A549 (cell line): Measurements from ENCODE around the gene LIPF. TPM values are rescaled to one million over a fixed set of nuclear protein-coding genes. Genes with fewer than 3 reads are reported as not detected.
"Not testable (repeated sequence)": the region's sequence is repeated elsewhere in the genome, so short reads cannot be mapped to it uniquely, and the experiment has no call there.

Experiments used
- ATAC-seq, 2 experiments: fragments of 200-7000 bp in 1 of 2; fragments of >200 bp in 1 of 2; cut with Nextera tagmentation in 1 of 2; cut with Tn5 transposase in 1 of 2; 3 replicates each; pipeline versions ENCODE4 v1.8.0 to v1.9.1; 2018 to 2020; ENCODE audit warnings: mild to moderate bottlenecking in 1 of 2, moderate library complexity in 1 of 2
- CTCF ChIA-PET: fragments of 300-600 bp; sonication (Branson Sonifier 250); formaldehyde crosslinking; extraction: SDS; loops from one replicate; lab custom pipeline; 2021; ENCODE audit warnings: antibody characterized with exemption, inconsistent platforms; lab: Yijun Ruan, JAX
- POLR2A ChIA-PET: fragments of 350-600 bp; formaldehyde crosslinking; extraction: SDS; loops from one replicate; lab custom pipeline; 2021; ENCODE audit warnings: antibody characterized with exemption, inconsistent platforms; lab: Yijun Ruan, JAX
- DNase-seq, 2 experiments: peaks; one replicate each; pipeline versions ENCODE4 v3.0.0 to v3.0.0-alpha.2; 2011 to 2016; ENCODE audit warnings: low read depth in 1 of 2, low spot score in 1 of 2
- FAIRE-seq: peaks from 2 replicates; lab custom pipeline; 2011; peaks lifted over from hg19 to GRCh38; lab: Jason Lieb, UNC
- H3K27ac ChIP-seq, 2 experiments: fragments of >200 bp; sonication (Bioruptor Twin); formaldehyde crosslinking; 3 replicates each; pipeline ENCODE4 v1.5.1; 2016 to 2017
- H3K4me1 ChIP-seq: fragments of >200 bp; sonication (Bioruptor Twin); formaldehyde crosslinking; 3 replicates; pipeline ENCODE4 v1.6.1; 2016
- H3K4me2 ChIP-seq: fragments of >200 bp; sonication (Bioruptor Twin); formaldehyde crosslinking; 3 replicates; pipeline ENCODE4 v1.6.1; 2016
- H3K4me3 ChIP-seq: fragments of >200 bp; sonication (Bioruptor Twin); formaldehyde crosslinking; 3 replicates; pipeline ENCODE4 v1.5.1; 2016
- H3K9me3 ChIP-seq: fragments of >200 bp; sonication (Bioruptor Twin); formaldehyde crosslinking; 3 replicates; pipeline ENCODE4 v1.6.1; 2016
- ATOH8 ChIP-seq: fragments of 250-450 bp; sonication (Bioruptor Pico); IDR thresholded peaks from 2 replicates; pipeline ENCODE4 v1.5.0; 2020; ENCODE audit warnings: low read depth, mild to moderate bottlenecking, moderate library complexity
- CBX8 ChIP-seq: fragments of 200-600 bp; sonication (generic); IDR thresholded peaks from 2 replicates; pipeline ENCODE4 v1.6.1; 2016
- CHD2 ChIP-seq: fragments of 150-350 bp; IDR thresholded peaks from 2 replicates; pipeline ENCODE4 v1.6.1; 2014; ENCODE audit warnings: low read length; ENCODE audit not compliant: partially characterized antibody
- EHF ChIP-seq: fragments of 250-450 bp; sonication (Bioruptor Pico); IDR thresholded peaks from 2 replicates; pipeline ENCODE4 v1.5.0; 2020; ENCODE audit warnings: mild to moderate bottlenecking
- FOSL2 ChIP-seq, 2 experiments: fragments of 450-650 bp in 1 of 2; fragments of >200 bp in 1 of 2; sonication (Bioruptor Twin) in 1 of 2; formaldehyde crosslinking; IDR thresholded peaks; 2 replicates each; pipeline versions ENCODE4 v1.5.0 to v1.6.1; 2016 to 2020; ENCODE audit warnings: mild to moderate bottlenecking in 1 of 2, moderate library complexity in 1 of 2
- FOXS1 ChIP-seq: fragments of 250-450 bp; sonication (Bioruptor Pico); IDR thresholded peaks from 2 replicates; pipeline ENCODE4 v1.5.0; 2020; ENCODE audit warnings: mild to moderate bottlenecking, moderate library complexity
- GATA3 ChIP-seq: IDR thresholded peaks from 2 replicates; pipeline ENCODE4 v1.6.1; 2012; ENCODE audit warnings: borderline replicate concordance
- HDAC2 ChIP-seq: fragments of 200-600 bp; sonication (generic); IDR thresholded peaks from 2 replicates; pipeline ENCODE4 v1.6.1; 2016
- HES2 ChIP-seq: fragments of >200 bp; sonication (Bioruptor Twin); formaldehyde crosslinking; IDR thresholded peaks from 2 replicates; pipeline ENCODE4 v1.6.1; 2016
- HEYL ChIP-seq: fragments of 250-450 bp; sonication (Bioruptor Pico); IDR thresholded peaks from 2 replicates; pipeline ENCODE4 v1.8.0; 2021; ENCODE audit warnings: mild to moderate bottlenecking, moderate library complexity
- HOXA7 ChIP-seq: fragments of 250-450 bp; sonication (Bioruptor Pico); IDR thresholded peaks from 2 replicates; pipeline ENCODE4 v1.5.0; 2020; ENCODE audit warnings: mild to moderate bottlenecking, moderate library complexity
- HOXB5 ChIP-seq: fragments of 250-450 bp; sonication (Bioruptor Pico); IDR thresholded peaks from 2 replicates; pipeline ENCODE4 v1.5.0; 2020; ENCODE audit warnings: mild to moderate bottlenecking, moderate library complexity
- KDM1A ChIP-seq: fragments of 200-600 bp; sonication (generic); IDR thresholded peaks from 2 replicates; pipeline ENCODE4 v1.6.1; 2016; ENCODE audit warnings: low read depth, mild to moderate bottlenecking
- KDM5A ChIP-seq: fragments of 200-600 bp; sonication (generic); IDR thresholded peaks from 2 replicates; pipeline ENCODE4 v1.6.1; 2016; ENCODE audit warnings: antibody characterized with exemption, mild to moderate bottlenecking
- MAFK ChIP-seq: fragments of 450-650 bp; IDR thresholded peaks from 2 replicates; pipeline ENCODE4 v1.6.1; 2014; ENCODE audit not compliant: partially characterized antibody
- MAX ChIP-seq: IDR thresholded peaks from 2 replicates; pipeline ENCODE4 v1.6.1; 2012
- MYC ChIP-seq: IDR thresholded peaks from 2 replicates; pipeline ENCODE4 v1.6.1; 2012; ENCODE audit warnings: mild to moderate bottlenecking, inconsistent platforms, low read length, improper control_type of control experiment, borderline replicate concordance
- NFE2L2 ChIP-seq: fragments of 150-350 bp; conservative IDR thresholded peaks from 2 replicates; pipeline ENCODE4 v1.6.1; 2014; ENCODE audit warnings: low read length
- NPAS2 ChIP-seq: fragments of 250-450 bp; sonication (Bioruptor Pico); IDR thresholded peaks from 2 replicates; pipeline ENCODE4 v1.8.0; 2022; ENCODE audit warnings: mild to moderate bottlenecking, moderate library complexity, borderline replicate concordance
- NR3C1 ChIP-seq: fragments of >200 bp; sonication (Bioruptor Twin); formaldehyde crosslinking; IDR thresholded peaks from 3 replicates; pipeline ENCODE4 v1.6.1; 2017
- PBX3 ChIP-seq: IDR thresholded peaks from 2 replicates; pipeline ENCODE4 v1.6.1; 2012
- POLR2A ChIP-seq: IDR thresholded peaks from 2 replicates; pipeline ENCODE4 v1.6.1; 2012; ENCODE audit warnings: mild to moderate bottlenecking, low read length
- POLR2AphosphoS2 ChIP-seq: conservative IDR thresholded peaks from 2 replicates; pipeline ENCODE4 v1.6.1; 2012; ENCODE audit warnings: low read length, improper control_type of control experiment, inconsistent platforms
- RCOR1 ChIP-seq: fragments of 150-350 bp; IDR thresholded peaks from 2 replicates; pipeline ENCODE4 v1.6.1; 2014; ENCODE audit warnings: antibody characterized with exemption, low read length, low read depth
- SMC3 ChIP-seq: fragments of >200 bp; sonication (Bioruptor Twin); formaldehyde crosslinking; IDR thresholded peaks from 3 replicates; pipeline ENCODE4 v1.6.1; 2018; ENCODE audit warnings: inconsistent platforms
- SREBF2 ChIP-seq: fragments of 450-650 bp; IDR thresholded peaks from 2 replicates; pipeline ENCODE4 v1.6.1; 2014; ENCODE audit warnings: mild to moderate bottlenecking, moderate library complexity
- TFCP2L1 ChIP-seq: fragments of 250-450 bp; sonication (Bioruptor Pico); IDR thresholded peaks from 2 replicates; pipeline ENCODE4 v1.5.0; 2021; ENCODE audit warnings: mild to moderate bottlenecking
- ZFP36 ChIP-seq: fragments of 450-650 bp; IDR thresholded peaks from 2 replicates; pipeline ENCODE4 v1.6.1; 2014; ENCODE audit warnings: borderline replicate concordance; ENCODE audit not compliant: partially characterized antibody
- WGBS: methylation state at CpG from one replicate; pipeline ENCODE4 v1.1.6; 2017; ENCODE audit errors: missing lambda C conversion rate; 5-methylcytosine and 5-hydroxymethylcytosine counted together
- polyA plus RNA-seq, 4 experiments: library from polyadenylated mRNA; depleted of rRNA in 3 of 4; stranded (reverse); fragments of >200 nt; fragmentation: RNase III in 1 of 4; extraction: RNeasy Plus Mini Kit Qiagen cat#74134 plus additional on column Dnase treatment in 1 of 4; gene quantifications; 2 replicates in 3 of 4; 3 replicates in 1 of 4; pipeline ENCODE4 v1.2.3, GENCODE V29; 2011 to 2017
- TF ChIP-seq, protein P1 (sequence below): IDR thresholded peaks from 2 replicates; pipeline ENCODE4 v1.6.1; 2012; ENCODE audit warnings: low read depth, borderline replicate concordance
- TF ChIP-seq, protein P2 (sequence below): fragments of 150-350 bp; IDR thresholded peaks from 2 replicates; pipeline ENCODE4 v1.6.1; 2014; ENCODE audit warnings: low read depth, mild to moderate bottlenecking, low read length

The LIPF gene
- polyA plus RNA-seq, 2 of the 4 experiments (the other 2 are of a cell fraction): not detected

- Histone ChIP-seq H3K4me3 (no peak overlapping the region), H3K4me1 (no peaks in the 10 kb centered on the region), H3K9me3 (no peaks in the 10 kb centered on the region), H3K27ac (no peak overlapping the region), H3K4me2 (no peak overlapping the region)
- TF ChIP-seq POLR2A (no peak), POLR2AphosphoS2 (no peak), RCOR1 (no peak), FOSL2 (IDR thresholded peaks at IDR 0.05) (no peak), FOSL2 (CRISPR knock-in tag; IDR thresholded peaks at IDR 0.05) (no peak), HOXB5 (CRISPR knock-in tag) (no peak), FOXS1 (CRISPR knock-in tag) (no peak), NPAS2 (no peak), MAFK (no peak), PBX3 (no peak), HES2 (no peak), HOXA7 (no peak), HEYL (CRISPR knock-in tag) (no peak), SREBF2 (no peak)
- TF ChIP-seq, protein P1, sequence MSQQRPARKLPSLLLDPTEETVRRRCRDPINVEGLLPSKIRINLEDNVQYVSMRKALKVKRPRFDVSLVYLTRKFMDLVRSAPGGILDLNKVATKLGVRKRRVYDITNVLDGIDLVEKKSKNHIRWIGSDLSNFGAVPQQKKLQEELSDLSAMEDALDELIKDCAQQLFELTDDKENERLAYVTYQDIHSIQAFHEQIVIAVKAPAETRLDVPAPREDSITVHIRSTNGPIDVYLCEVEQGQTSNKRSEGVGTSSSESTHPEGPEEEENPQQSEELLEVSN: no peak
- CTCF ChIA-PET: interaction anchor here (0.9 kb wide), 1 partner anchor 175 kb away, joined by 3 read pairs; no protein-coding TSS in a partner anchor
- no peak for ATAC-seq
- no peak for DNase-seq
- no peak for FAIRE-seq
- POLR2A ChIA-PET: no interaction called here
Observed at GRCh38 chr10:88661018-88661417, 3.2 kb upstream of the LIPF start.

DNA sequence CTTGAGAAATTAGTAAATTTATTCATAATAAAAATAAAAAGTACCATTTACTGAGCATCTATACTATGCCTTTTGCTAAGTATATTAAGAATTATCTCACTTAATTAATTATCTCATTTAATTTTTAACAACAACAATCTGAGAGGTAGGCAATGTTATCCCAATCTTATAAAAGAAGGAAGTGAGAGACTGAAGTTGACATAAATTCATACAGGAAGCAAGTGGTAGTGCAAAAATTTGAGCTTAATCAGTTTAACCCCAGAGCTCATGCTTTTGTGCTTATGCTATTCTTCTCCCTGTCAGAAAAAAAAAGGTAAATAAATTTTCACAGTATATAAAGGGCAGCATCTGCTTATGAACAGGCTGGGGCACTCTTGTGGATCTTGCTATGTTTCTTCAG, 2.7 kb upstream of the LIPF start:
- FAIRE-seq (no peak), ATAC-seq (no peak), DNase-seq (no peak)
- Histone ChIP-seq H3K9me3 (no peaks in the 10 kb centered on the region), H3K4me1 (no peaks in the 10 kb centered on the region), H3K27ac (no peak overlapping the region), H3K4me3 (no peak overlapping the region), H3K4me2 (no peak overlapping the region)
- ChIA-PET POLR2A (no interaction called here), CTCF (no interaction called here)
- TF ChIP-seq KDM1A (no peak), EHF (CRISPR knock-in tag) (no peak), CBX8 (no peak)

DNA sequence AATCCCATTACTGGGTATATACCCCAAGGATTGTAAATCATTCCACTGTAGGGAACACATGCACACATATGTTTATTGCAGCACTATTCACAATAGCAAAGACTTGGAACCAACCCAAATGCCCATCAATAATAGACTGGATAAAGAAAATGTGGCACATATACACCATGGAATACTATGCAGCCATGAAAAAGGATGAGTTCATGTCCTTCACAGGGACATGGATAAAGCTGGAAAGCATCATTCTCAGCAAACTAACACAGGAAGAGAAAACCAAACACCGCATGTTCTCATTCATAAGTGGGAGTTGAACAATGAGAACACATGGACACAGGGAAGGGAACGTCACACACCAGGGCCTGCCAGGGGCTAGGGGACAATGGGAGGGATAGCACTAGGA, 1.1 kb upstream of the LIPF start:
- H3K4me3 ChIP-seq, FAIRE-seq, POLR2A ChIA-PET, H3K4me1 ChIP-seq, ATAC-seq, DNase-seq, CTCF ChIA-PET, H3K9me3 ChIP-seq, H3K27ac ChIP-seq, H3K4me2 ChIP-seq: not testable (repeated sequence)
- 77% methylated on average over 2 of the region's 2 CpGs for WGBS

GRCh38 chr10:88668465-88668864, 4.2 kb downstream of the LIPF start:
- no peaks in the 10 kb centered on the region for H3K9me3 ChIP-seq
- no peak overlapping the region for H3K4me2 ChIP-seq
- CTCF ChIA-PET: interaction anchor here (1.0 kb wide), 1 partner anchor 141 kb away, joined by 4 read pairs; no protein-coding TSS in a partner anchor
- no peak overlapping the region for H3K27ac ChIP-seq
- no peaks in the 10 kb centered on the region for H3K4me1 ChIP-seq
- DNase-seq (no peak), ATAC-seq (no peak)
- POLR2A ChIA-PET: no interaction called here
- no peak for TF ChIP-seq KDM5A
- TF ChIP-seq, protein P1: no peak
- TF ChIP-seq TFCP2L1: no peak
- TF ChIP-seq ZFP36: no peak
- TF ChIP-seq MAX: no peak
- no peak for TF ChIP-seq NFE2L2
- TF ChIP-seq NR3C1: no peak
- TF ChIP-seq FOXS1 (CRISPR knock-in tag): no peak
- TF ChIP-seq HDAC2: no peak
- no peak for TF ChIP-seq MYC
- no peak for TF ChIP-seq NPAS2
- no peak for TF ChIP-seq CHD2
- TF ChIP-seq HES2: no peak
- no peak for TF ChIP-seq ATOH8
- TF ChIP-seq SMC3: no peak
- no peak for TF ChIP-seq GATA3
- TF ChIP-seq, protein P2, sequence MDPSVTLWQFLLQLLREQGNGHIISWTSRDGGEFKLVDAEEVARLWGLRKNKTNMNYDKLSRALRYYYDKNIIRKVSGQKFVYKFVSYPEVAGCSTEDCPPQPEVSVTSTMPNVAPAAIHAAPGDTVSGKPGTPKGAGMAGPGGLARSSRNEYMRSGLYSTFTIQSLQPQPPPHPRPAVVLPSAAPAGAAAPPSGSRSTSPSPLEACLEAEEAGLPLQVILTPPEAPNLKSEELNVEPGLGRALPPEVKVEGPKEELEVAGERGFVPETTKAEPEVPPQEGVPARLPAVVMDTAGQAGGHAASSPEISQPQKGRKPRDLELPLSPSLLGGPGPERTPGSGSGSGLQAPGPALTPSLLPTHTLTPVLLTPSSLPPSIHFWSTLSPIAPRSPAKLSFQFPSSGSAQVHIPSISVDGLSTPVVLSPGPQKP: no peak
- TF ChIP-seq, all 56 proteins: peak for 0
- no peak overlapping the region for H3K4me3 ChIP-seq
- WGBS: 100% methylated on average over 1 of the region's 1 CpG
- FAIRE-seq: no peak
